EH (cell line): Measurements from ENCODE around the gene MAML2.

Experiments used
- DNase-seq: peaks from one replicate; pipeline ENCODE4 v3.0.0-alpha.2; 2015; ENCODE audit warnings: low read depth

Gene MAML2

GRCh38 chr11:95964281-95964680 is 378.7 kb downstream of the MAML2 start:
- no peak for DNase-seq

- no peak for DNase-seq
These were observed 381.2 kb downstream of the MAML2 start for GRCh38 chr11:95961758-95962157.

- DNase-seq = no peak
These were observed 392.1 kb downstream of the MAML2 start for GRCh38 chr11:95950905-95951304.

GRCh38 chr11:95948637-95949036 is 394.4 kb downstream of the MAML2 start:
- no peak for DNase-seq

GRCh38 chr11:95944623-95945022 is 398.4 kb downstream of the MAML2 start:
- DNase-seq = no peak

- DNase-seq = no peak
These were observed 399.4 kb downstream of the MAML2 start for GRCh38 chr11:95943546-95943945.

GRCh38 chr11:95939091-95939490 is 403.9 kb downstream of the MAML2 start:
- no peak for DNase-seq

- DNase-seq = peak; percentile 22
These were observed 405.6 kb downstream of the MAML2 start for GRCh38 chr11:95937358-95937757.

GRCh38 chr11:95933594-95933993 is 409.4 kb downstream of the MAML2 start:
- no peak for DNase-seq

- DNase-seq = no peak
These were observed 411.1 kb downstream of the MAML2 start for GRCh38 chr11:95931916-95932315.

GRCh38 chr11:95930948-95931347 is 412.0 kb downstream of the MAML2 start:
- DNase-seq = no peak

GRCh38 chr11:95926726-95927125 is 416.3 kb downstream of the MAML2 start:
- no peak for DNase-seq
